Astrocyte (in vitro differentiated cells and primary cell): ENCODE measurements around the gene PDE6D. TPM values are rescaled to one million over a fixed set of nuclear protein-coding genes. Genes with fewer than 3 reads are reported as not detected.
"Not testable (repeated sequence)": the region's sequence is repeated elsewhere in the genome, so short reads cannot be mapped to it uniquely, and the experiment has no call there.

Experiments used
- DNase-seq: peaks from one replicate; pipeline ENCODE4 v3.0.0-alpha.2; 2010; ENCODE audit warnings: low read depth
- FAIRE-seq: peaks from 2 replicates; lab custom pipeline; 2011; peaks lifted over from hg19 to GRCh38; lab: Jason Lieb, UNC
- H2AFZ ChIP-seq: 2 replicates; pipeline ENCODE4 v1.6.0; 2012; ENCODE audit warnings: low read depth, low read length, inconsistent platforms
- H3K27ac ChIP-seq: 2 replicates; pipeline ENCODE4 v1.5.1; 2011; ENCODE audit warnings: low read depth, low read length, inconsistent platforms
- H3K27me3 ChIP-seq: 2 replicates; pipeline ENCODE4 v1.6.0; 2011; ENCODE audit warnings: low read length, inconsistent platforms; ENCODE audit not compliant: insufficient read depth
- H3K36me3 ChIP-seq: 2 replicates; pipeline ENCODE4 v1.5.1; 2011; ENCODE audit warnings: low read length, inconsistent platforms; ENCODE audit not compliant: insufficient read depth
- H3K4me1 ChIP-seq: 2 replicates; pipeline ENCODE4 v1.5.1; 2011; ENCODE audit warnings: low read length, inconsistent platforms; ENCODE audit not compliant: insufficient read depth
- H3K4me2 ChIP-seq: 2 replicates; pipeline ENCODE4 v1.6.0; 2012; ENCODE audit warnings: low read length, inconsistent platforms
- H3K4me3 ChIP-seq: 2 replicates; pipeline ENCODE4 v1.5.1; 2011; ENCODE audit warnings: low read depth, mild to moderate bottlenecking, low read length, inconsistent platforms; ENCODE audit not compliant: insufficient read depth
- H3K79me2 ChIP-seq: 2 replicates; pipeline ENCODE4 v1.6.0; 2012; ENCODE audit warnings: mild to moderate bottlenecking, low read length, inconsistent platforms; ENCODE audit not compliant: insufficient read depth
- H3K9ac ChIP-seq: 2 replicates; pipeline ENCODE4 v1.6.0; 2012; ENCODE audit warnings: mild to moderate bottlenecking, low read length, inconsistent platforms
- H3K9me3 ChIP-seq: 2 replicates; pipeline ENCODE4 v1.5.1; 2012; ENCODE audit warnings: low read depth, mild to moderate bottlenecking, low read length, inconsistent platforms; ENCODE audit not compliant: insufficient read depth
- H4K20me1 ChIP-seq: 2 replicates; pipeline ENCODE4 v1.6.0; 2012; ENCODE audit warnings: low read length, inconsistent platforms; ENCODE audit not compliant: insufficient read depth
- H3K27ac Mint-ChIP-seq: one replicate; pipeline ENCODE4 v1.8.0; 2021; ENCODE audit warnings: mild to moderate bottlenecking, mixed read lengths; ENCODE audit not compliant: unreplicated experiment
- H3K27me3 Mint-ChIP-seq: one replicate; pipeline ENCODE4 v1.8.0; 2021; ENCODE audit warnings: low read depth, mixed read lengths; ENCODE audit not compliant: unreplicated experiment
- H3K36me3 Mint-ChIP-seq: one replicate; pipeline ENCODE4 v1.8.0; 2021; ENCODE audit warnings: low read depth, mixed read lengths; ENCODE audit not compliant: unreplicated experiment
- H3K4me1 Mint-ChIP-seq: one replicate; pipeline ENCODE4 v1.8.0; 2021; ENCODE audit warnings: low read depth, mixed read lengths; ENCODE audit not compliant: unreplicated experiment
- H3K4me3 Mint-ChIP-seq: one replicate; pipeline ENCODE4 v1.8.0; 2021; ENCODE audit warnings: mild to moderate bottlenecking, moderate library complexity, mixed read lengths; ENCODE audit not compliant: unreplicated experiment
- H3K9me3 Mint-ChIP-seq: one replicate; pipeline ENCODE4 v1.8.0; 2021; ENCODE audit warnings: mild to moderate bottlenecking, mixed read lengths; ENCODE audit not compliant: unreplicated experiment
- EZH2 ChIP-seq: IDR thresholded peaks from 2 replicates; pipeline ENCODE4 v1.6.1; 2012; ENCODE audit warnings: mild to moderate bottlenecking, low read length, inconsistent platforms; ENCODE audit not compliant: insufficient read depth
- total RNA-seq: library from RNA; stranded (reverse); gene quantifications from 2 replicates; pipeline ENCODE4 v1.2.1, GENCODE V29; 2021
- TF ChIP-seq, protein P1 (sequence below): IDR thresholded peaks from 2 replicates; pipeline ENCODE4 v1.5.1; 2011; ENCODE audit warnings: low read depth, mild to moderate bottlenecking, inconsistent platforms, low read length, moderate library complexity; ENCODE audit not compliant: insufficient read depth

PDE6D gene
- total RNA-seq, 1 donor from 2014 or later: 19.0 TPM

- H3K9me3 ChIP-seq, H3K27ac ChIP-seq, H3K9me3 Mint-ChIP-seq, H3K4me3 Mint-ChIP-seq, H3K4me1 Mint-ChIP-seq, FAIRE-seq, H3K4me1 ChIP-seq, H3K9ac ChIP-seq, H4K20me1 ChIP-seq, H2AFZ ChIP-seq, H3K27ac Mint-ChIP-seq, H3K79me2 ChIP-seq, H3K36me3 ChIP-seq, DNase-seq, H3K36me3 Mint-ChIP-seq, H3K27me3 Mint-ChIP-seq, H3K4me3 ChIP-seq, H3K27me3 ChIP-seq, H3K4me2 ChIP-seq: not testable (repeated sequence)
These were observed 32.8 kb downstream of the PDE6D start for GRCh38 chr2:231748153-231748896.

GRCh38 chr2:231745303-231746038, 35.6 kb downstream of the PDE6D start:
- Mint-ChIP-seq H3K27me3 (no peaks in the 10 kb centered on the region), H3K4me3 (no peak overlapping the region), H3K4me1 (peaks cover 2% of the 10 kb centered on the region), H3K9me3 (peaks cover 2% of the 10 kb centered on the region), H3K27ac (no peak overlapping the region), H3K36me3 (no peaks in the 10 kb centered on the region)
- TF ChIP-seq, protein P1, sequence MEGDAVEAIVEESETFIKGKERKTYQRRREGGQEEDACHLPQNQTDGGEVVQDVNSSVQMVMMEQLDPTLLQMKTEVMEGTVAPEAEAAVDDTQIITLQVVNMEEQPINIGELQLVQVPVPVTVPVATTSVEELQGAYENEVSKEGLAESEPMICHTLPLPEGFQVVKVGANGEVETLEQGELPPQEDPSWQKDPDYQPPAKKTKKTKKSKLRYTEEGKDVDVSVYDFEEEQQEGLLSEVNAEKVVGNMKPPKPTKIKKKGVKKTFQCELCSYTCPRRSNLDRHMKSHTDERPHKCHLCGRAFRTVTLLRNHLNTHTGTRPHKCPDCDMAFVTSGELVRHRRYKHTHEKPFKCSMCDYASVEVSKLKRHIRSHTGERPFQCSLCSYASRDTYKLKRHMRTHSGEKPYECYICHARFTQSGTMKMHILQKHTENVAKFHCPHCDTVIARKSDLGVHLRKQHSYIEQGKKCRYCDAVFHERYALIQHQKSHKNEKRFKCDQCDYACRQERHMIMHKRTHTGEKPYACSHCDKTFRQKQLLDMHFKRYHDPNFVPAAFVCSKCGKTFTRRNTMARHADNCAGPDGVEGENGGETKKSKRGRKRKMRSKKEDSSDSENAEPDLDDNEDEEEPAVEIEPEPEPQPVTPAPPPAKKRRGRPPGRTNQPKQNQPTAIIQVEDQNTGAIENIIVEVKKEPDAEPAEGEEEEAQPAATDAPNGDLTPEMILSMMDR: no peak
- no peak for TF ChIP-seq EZH2
- Histone ChIP-seq H3K4me2 (no peak overlapping the region), H3K9ac (no peak overlapping the region), H3K4me1 (no peaks in the 10 kb centered on the region), H3K9me3 (no peaks in the 10 kb centered on the region), H3K4me3 (no peak overlapping the region), H2AFZ (no peak overlapping the region), H3K36me3 (no peaks in the 10 kb centered on the region), H3K27me3 (no peaks in the 10 kb centered on the region), H3K79me2 (no peaks in the 10 kb centered on the region), H4K20me1 (no peaks in the 10 kb centered on the region), H3K27ac (no peak overlapping the region)
- DNase-seq: no peak
- no peak for FAIRE-seq

DNA sequence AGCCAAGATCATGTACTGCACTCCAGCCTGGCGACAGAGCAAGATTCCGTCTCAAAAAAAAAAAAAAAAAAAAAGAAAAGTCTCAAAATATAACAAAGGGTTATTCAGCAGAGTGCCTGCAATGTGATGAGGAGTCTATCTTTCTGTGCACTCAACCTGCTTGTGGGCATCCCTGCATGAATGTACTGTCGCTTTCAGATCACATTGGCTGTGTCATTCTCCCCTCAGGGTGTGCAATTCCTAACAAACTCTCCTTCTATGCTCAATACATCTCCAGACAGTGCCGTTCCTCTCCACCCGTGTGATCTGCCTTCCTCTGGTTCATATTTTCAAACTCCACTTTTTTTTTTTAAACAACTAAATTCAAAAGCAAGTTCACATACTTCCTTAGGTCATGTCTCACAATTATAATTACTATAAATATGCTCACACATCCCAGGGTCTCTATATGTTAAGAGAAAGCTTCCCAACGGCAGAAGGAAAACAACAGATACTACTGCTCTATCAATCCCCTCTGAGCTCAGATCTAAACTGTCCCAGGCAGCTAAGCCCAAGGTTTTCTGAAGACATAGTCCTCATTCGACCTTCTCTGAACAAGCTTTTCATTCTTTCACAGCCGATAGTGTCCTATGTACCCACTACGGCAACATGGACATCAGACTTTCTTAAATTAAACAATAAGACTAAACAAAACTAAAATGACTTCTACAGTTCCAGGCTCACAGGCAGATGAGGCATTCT, 37.5 kb downstream of the PDE6D start:
- Histone ChIP-seq H3K4me2 (no peak overlapping the region), H4K20me1 (no peaks in the 10 kb centered on the region), H3K36me3 (no peaks in the 10 kb centered on the region), H3K9me3 (no peaks in the 10 kb centered on the region), H3K79me2 (no peaks in the 10 kb centered on the region), H3K4me3 (no peak overlapping the region), H3K9ac (no peak overlapping the region), H3K27me3 (no peaks in the 10 kb centered on the region), H3K4me1 (no peaks in the 10 kb centered on the region), H2AFZ (no peak overlapping the region), H3K27ac (no peak overlapping the region)
- TF ChIP-seq, protein P1: no peak
- no peak for TF ChIP-seq EZH2
- H3K9me3 Mint-ChIP-seq: peaks cover 5% of the 10 kb centered on the region
- H3K4me3 Mint-ChIP-seq: no peak overlapping the region
- FAIRE-seq (no peak), DNase-seq (no peak)
- H3K27me3 Mint-ChIP-seq: no peaks in the 10 kb centered on the region
- peaks cover 3% of the 10 kb centered on the region for H3K36me3 Mint-ChIP-seq
- peaks cover 2% of the 10 kb centered on the region for H3K4me1 Mint-ChIP-seq
- no peak overlapping the region for H3K27ac Mint-ChIP-seq
